Occipital lobe (tissue), 2 donors: ENCODE results near the gene CYP3A5. TPM values are rescaled to one million over a fixed set of nuclear protein-coding genes. Genes with fewer than 3 reads are reported as not detected.
"Not testable (repeated sequence)": the region's sequence is repeated elsewhere in the genome, so short reads cannot be mapped to it uniquely, and the experiment has no call there.

Experiments
- DNase-seq: peaks from one replicate; lab custom pipeline; 2025; lab: John Stamatoyannopoulos, UW
- total RNA-seq: library from RNA; depleted of rRNA; stranded (reverse); fragments of >200 nt; gene quantifications from one replicate; pipeline ENCODE4 v1.2.3, GENCODE V29; 2014

The CYP3A5 gene
- total RNA-seq, result 1.6 TPM

- DNase-seq, result no peak
Measured at GRCh38 chr7:99679400-99680191, at the start of gene CYP3A5. Gene CYP3A5 (minus strand): TSS chr7:99679996. CDS start chr7:99679896, 100 bp downstream.

GRCh38 chr7:99728615-99729014 is 48.8 kb upstream of the CYP3A5 start:
- DNase-seq, result no peak

- not testable (repeated sequence) for DNase-seq
Measured at GRCh38 chr7:99723201-99723600, 43.4 kb upstream of the CYP3A5 start.

GRCh38 chr7:99720800-99721595 is 41.2 kb upstream of the CYP3A5 start:
- DNase-seq, result no peak

- no peak for DNase-seq
Measured at GRCh38 chr7:99719996-99720769, 40.4 kb upstream of the CYP3A5 start.

- no peak for DNase-seq
Measured at GRCh38 chr7:99713995-99714570, 34.3 kb upstream of the CYP3A5 start.

GRCh38 chr7:99709838-99710578 is 30.2 kb upstream of the CYP3A5 start:
- no peak for DNase-seq

GRCh38 chr7:99709260-99709659 is 29.5 kb upstream of the CYP3A5 start:
- no peak for DNase-seq

GRCh38 chr7:99707096-99707495 is 27.3 kb upstream of the CYP3A5 start:
- no peak for DNase-seq

GRCh38 chr7:99699946-99700345 is 20.1 kb upstream of the CYP3A5 start:
- DNase-seq, result no peak

GRCh38 chr7:99698867-99699730 is 19.3 kb upstream of the CYP3A5 start:
- not testable (repeated sequence) for DNase-seq

- no peak for DNase-seq
Measured at GRCh38 chr7:99694912-99695304, 15.1 kb upstream of the CYP3A5 start.

- DNase-seq, result no peak
Measured at GRCh38 chr7:99694201-99694911, 14.6 kb upstream of the CYP3A5 start.

GRCh38 chr7:99693427-99694200 is 13.8 kb upstream of the CYP3A5 start:
- no peak for DNase-seq

GRCh38 chr7:99693100-99693426 is 13.3 kb upstream of the CYP3A5 start:
- no peak for DNase-seq

GRCh38 chr7:99692563-99692962 is 12.8 kb upstream of the CYP3A5 start:
- DNase-seq, result not testable (repeated sequence)

GRCh38 chr7:99691658-99692057 is 11.9 kb upstream of the CYP3A5 start:
- not testable (repeated sequence) for DNase-seq

GRCh38 chr7:99690918-99691317 is 11.1 kb upstream of the CYP3A5 start:
- not testable (repeated sequence) for DNase-seq
